GM19239 (cell line): ENCODE measurements around the gene XIRP2.

ENCODE experiments used
- DNase-seq: peaks from one replicate; pipeline ENCODE4 v3.0.0; 2011; ENCODE audit warnings: low spot score; ENCODE audit not compliant: insufficient read length
- FAIRE-seq: peaks from 2 replicates; lab custom pipeline; 2011; peaks lifted over from hg19 to GRCh38; lab: Jason Lieb, UNC

Gene XIRP2

DNA sequence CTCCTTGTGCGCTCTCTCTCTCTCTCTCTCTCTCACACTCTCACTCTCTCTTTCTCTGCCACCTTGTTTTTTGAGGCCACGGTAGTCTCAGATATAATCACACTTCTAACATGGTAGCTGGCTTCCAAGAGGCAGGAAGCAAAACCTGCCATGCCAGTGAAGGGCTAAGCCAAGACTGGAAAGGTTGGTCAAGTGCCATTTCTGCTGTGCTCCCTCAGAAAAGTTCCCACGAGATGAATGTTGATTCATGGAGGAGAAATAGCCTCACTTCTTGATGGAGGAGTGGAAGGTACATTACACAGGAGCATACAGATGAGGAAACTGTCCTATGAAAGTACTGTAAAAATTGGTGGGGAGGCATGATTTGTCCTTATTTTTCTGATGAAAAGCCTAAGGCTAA, 237.9 kb downstream of the XIRP2 start:
- no peak for DNase-seq

DNA sequence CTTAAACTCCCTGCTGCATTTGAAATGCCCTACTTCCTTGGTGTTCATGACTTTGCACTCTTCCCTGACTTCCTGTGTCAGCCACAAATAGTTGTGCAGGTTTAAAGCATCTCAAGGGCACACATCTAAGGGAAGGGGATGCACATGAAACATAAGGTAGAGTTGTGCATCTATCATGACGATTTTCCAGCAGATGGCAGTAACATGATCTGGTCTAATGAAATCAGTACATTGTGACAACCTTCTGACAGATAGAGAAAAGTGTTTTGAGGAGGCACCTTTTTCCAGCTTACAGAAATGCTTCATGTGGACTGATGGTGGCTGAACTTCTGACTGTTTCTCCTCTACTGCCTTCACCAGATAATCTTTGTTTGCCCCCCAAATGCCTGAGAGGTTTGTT, 238.9 kb downstream of the XIRP2 start:
- DNase-seq (no peak), FAIRE-seq (no peak)

More for the DNA sequence above, 237.9 kb downstream of the XIRP2 start:
- no peak for FAIRE-seq

DNA sequence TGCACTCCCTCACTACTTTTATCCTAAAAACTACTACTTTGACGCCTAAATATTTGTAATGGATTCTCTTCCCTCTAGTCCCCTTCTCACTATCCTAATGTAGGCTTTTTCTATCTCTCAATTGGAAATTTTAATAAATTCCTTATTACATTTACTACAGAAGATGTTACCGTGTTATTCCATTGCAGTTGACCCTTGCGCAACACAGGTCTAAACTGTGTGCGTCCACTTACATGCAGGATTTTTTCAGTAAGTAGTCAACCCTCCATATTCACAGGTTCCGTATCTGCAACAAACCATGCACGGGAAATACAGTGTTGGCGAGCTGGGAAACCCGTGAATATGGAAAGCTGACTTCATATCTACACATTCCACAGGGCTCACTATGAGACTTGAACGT, 239.8 kb downstream of the XIRP2 start:
- DNase-seq (no peak), FAIRE-seq (no peak)

DNA sequence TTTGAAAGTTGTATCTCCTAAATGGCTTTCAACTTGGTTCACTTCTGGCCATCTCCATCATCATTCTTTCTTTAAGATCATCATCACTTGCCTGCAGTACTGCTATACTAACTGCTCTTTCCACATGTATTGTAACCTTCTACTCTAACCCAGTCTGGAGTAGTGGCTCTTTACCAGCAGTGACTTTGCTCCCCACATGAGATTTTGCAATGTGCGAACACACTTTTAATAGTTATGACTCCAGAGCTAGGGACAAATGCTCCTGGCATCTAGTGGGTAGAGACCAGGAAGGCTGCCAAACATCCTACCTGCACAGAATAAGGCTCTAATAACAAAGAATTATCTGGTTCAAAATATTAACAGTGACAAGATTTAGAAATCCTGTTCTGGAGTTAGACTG, 243.8 kb downstream of the XIRP2 start:
- no peak for FAIRE-seq

DNA sequence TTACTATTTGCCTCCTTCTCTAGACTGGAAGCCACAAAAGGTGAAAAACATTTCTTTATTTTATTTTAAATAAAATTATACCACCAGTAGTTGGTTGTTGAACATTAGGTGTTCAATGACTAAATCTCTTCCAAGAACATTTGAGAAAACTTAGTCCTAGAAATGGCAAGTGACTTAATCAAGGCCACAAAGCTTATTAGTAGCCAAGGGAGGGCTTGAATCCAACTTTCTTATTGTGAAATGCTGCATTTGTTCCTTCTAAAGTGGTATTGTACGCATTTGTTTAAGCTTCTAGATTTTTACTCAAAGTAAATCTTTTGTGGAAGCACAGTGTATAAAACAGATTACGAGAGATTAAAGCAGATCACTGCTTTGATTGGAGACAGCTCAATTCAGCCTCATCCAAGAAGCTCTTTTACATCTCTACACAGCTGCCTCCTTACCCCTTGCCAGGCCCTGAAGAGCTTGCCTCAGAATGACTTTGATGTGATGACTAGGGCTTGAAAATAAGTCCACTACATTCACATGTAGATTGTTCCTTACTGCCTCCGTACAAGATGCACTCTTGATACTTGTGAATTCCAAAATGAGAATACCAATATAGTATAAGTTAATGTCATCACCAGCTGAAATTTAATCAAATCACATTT, 244.8 kb downstream of the XIRP2 start:
- DNase-seq (no peak), FAIRE-seq (no peak)

More for the DNA sequence above, 243.8 kb downstream of the XIRP2 start:
- DNase-seq: no peak

- FAIRE-seq: no peak
- no peak for DNase-seq
These were observed 245.3 kb downstream of the XIRP2 start for GRCh38 chr2:167133614-167134013.

DNA sequence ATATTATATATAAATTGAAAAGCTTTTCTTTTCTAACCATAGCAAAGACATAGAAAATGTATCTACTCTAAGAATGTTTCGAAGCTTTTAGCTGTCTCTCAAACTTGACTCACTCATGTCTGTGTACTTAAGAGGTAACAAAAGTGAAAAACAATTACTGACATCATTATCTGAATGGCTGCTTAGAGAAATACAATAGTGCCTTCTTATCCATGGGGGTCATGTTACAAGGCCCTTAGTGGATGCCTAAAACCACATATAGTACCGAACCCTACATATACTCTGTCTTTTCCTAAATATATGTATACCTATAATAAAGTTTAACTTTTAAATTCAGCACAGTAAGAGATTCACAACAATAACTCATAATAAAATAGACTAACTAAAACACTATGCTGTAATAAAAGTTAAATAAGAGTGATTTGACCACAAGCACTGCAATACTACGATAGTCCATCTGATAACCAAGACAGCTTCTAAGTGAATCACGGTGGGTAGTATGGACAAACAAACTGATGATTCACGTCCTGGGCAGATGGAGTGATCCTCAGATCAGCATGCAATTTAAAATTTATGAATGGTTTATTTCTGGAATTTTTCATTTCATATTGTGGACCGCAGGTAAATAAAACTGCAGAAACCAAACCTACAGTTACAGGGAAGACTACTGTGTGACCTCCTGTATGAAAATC, 246.2 kb downstream of the XIRP2 start:
- FAIRE-seq (no peak), DNase-seq (no peak)

DNA sequence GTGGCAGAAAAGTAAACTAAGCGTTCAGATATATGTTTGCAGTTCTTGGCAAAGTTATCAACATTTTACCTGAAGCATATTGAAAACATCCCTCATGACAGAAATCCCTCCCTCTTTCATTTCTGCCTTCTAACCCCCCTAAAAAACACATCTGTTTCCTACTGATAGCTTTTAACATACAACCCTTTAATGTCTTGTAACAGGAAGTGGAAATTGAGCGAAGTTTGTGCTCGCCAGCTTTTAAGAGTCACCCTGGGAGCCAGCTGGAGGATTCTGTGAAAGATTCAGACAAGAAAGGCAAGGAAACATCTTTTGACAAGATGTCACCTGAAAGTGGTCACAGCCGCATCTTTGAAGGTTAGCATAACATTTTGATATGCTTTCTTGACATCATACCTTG, 247.4 kb downstream of the XIRP2 start:
- FAIRE-seq (no peak), DNase-seq (no peak)

- DNase-seq: no peak
- FAIRE-seq: no peak
These were observed 248.8 kb downstream of the XIRP2 start for GRCh38 chr2:167136879-167137596.

GRCh38 chr2:167140330-167140729, 252.1 kb downstream of the XIRP2 start:
- FAIRE-seq: no peak
- no peak for DNase-seq

DNA sequence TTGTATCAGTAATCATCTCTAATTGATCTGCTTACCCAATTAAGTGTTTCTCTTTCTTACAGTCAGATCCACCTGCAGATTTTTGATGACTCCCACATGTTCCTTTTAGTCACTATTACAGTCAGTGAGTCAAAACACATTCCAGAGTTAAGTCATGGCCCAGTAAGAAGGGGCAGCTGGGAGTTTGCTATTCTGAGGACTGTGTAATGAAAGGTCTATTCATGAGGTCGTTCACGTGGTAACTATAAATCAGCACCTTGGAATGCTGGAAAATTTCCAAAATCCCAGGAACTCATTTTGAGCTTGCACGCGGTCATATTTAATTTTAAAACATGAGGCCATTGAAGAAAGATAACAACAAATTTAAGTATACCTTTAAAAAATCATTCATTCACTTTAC, 252.5 kb downstream of the XIRP2 start:
- DNase-seq (no peak), FAIRE-seq (no peak)

DNA sequence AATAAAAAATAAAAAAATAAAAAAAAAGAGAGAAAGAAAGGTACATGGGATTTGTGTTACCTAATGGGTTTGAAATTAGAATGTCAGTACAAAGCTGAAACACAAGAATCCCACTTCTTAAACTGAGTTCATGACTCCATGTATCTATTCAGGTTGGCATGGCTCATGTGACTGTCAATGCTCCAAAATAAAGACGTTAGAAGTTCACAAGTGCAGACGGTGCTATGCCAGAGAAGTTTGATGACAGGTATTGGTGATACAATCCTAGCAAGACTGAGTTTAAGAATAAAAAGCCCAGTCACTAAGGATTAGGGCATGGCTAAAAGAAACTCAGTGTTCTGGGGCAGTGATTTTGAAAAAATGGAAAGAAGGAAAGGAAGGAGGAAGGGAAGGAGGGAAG, 254.3 kb downstream of the XIRP2 start:
- FAIRE-seq (no peak), DNase-seq (no peak)

- DNase-seq (no peak), FAIRE-seq (no peak)
These were observed 256.1 kb downstream of the XIRP2 start for GRCh38 chr2:167144179-167144898.

- FAIRE-seq: no peak
These were observed 259.1 kb downstream of the XIRP2 start for GRCh38 chr2:167147271-167147941.

DNA sequence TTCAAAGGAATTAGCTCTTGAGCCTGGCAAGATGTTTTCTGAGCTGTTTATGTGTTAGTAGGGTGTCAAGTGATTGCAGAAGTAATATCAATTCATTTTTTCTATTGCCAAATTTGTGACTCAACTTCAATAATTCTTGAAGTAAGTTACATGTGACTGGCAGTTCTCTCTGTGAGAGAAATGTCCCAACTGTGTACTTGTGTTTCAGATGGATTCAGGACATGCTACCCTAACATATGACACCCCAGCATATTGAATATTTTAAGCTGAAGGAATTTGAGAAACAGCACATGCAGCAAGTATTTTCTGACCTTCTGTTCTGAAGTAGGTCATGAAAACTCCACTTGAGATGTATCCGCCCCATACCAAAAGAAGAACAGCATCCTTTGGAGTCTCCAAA, 263.6 kb downstream of the XIRP2 start:
- FAIRE-seq (no peak), DNase-seq (no peak)

More at GRCh38 chr2:167147271-167147941, 259.1 kb downstream of the XIRP2 start:
- DNase-seq: no peak

DNA sequence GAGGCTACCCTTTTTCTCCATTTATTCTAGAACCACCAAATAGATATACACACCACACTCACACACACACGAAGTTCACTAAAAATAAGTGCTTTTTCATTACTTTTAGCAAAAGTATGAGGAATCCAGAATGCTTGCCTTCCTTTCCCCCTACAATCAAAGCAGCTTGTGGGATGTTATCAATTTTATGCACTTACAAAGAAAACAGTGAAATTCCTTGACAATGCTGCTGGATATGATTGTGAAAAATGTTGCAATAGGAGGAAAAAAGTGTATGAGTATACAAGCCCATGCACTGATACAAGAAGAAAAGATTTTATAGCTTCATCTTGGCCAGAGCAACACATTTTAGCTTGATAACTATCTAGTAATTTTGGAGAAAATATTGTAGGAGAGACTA, 269.2 kb downstream of the XIRP2 start:
- FAIRE-seq (no peak), DNase-seq (no peak)

GRCh38 chr2:167177196-167177595, 288.9 kb downstream of the XIRP2 start:
- no peak for DNase-seq
- no peak for FAIRE-seq

DNA sequence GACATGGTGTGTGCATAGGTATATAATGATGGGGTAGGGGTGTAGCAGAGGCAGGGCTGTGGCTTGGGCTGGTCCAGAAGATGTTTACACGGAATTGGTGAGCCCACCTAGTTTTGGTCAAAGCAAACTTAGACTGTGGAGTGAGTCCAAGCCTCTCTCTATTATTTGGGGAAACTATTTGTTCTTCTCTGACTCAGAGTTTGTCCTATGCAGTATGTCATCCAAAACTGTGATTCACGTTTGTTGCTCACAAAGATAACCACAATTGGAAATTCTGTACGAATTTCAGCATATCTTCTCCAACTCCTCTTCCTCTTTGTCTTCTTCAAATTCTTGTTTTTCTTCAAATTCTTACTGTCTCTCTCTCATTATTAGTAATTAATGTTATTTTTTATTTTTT, 292.9 kb downstream of the XIRP2 start:
- no peak for DNase-seq
- FAIRE-seq: no peak

- FAIRE-seq (no peak), DNase-seq (no peak)
These were observed 293.4 kb downstream of the XIRP2 start for GRCh38 chr2:167181688-167182087.

- DNase-seq: no peak
- FAIRE-seq: no peak
These were observed 294.1 kb downstream of the XIRP2 start for GRCh38 chr2:167182403-167182802.
